Mammary epithelial cell (primary cell): ENCODE results near the gene SPEG.

Source experiments
- CTCF ChIP-seq, 2 donors: IDR thresholded peaks in 1 of 2; conservative IDR thresholded peaks in 1 of 2; 2 replicates each; pipeline ENCODE4 v1.5.1; 2011 to 2012; ENCODE audit warnings: inconsistent platforms in 2 of 2, low read length in 2 of 2, mild to moderate bottlenecking in 2 of 2, control low read depth in 1 of 2, low read depth in 1 of 2; ENCODE audit not compliant: insufficient read depth in 1 of 2; ENCODE audit errors: extremely low read depth in 1 of 2
- EZH2 ChIP-seq: IDR thresholded peaks from 2 replicates; pipeline ENCODE4 v1.6.1; 2012; ENCODE audit warnings: low read length, inconsistent platforms, borderline replicate concordance

- no peak for TF ChIP-seq CTCF (conservative IDR thresholded peaks at IDR 0.05 in 1 of 2, IDR thresholded peaks at IDR 0.05 in 1 of 2; ENCODE audit: extremely low read depth in 1 of 2, insufficient read depth in 1 of 2, low read depth in 1 of 2, low read length in 2 of 2)
- no peak for TF ChIP-seq EZH2
These were observed 15.0 kb downstream of the SPEG start for GRCh38 chr2:219449609-219450008.
